LNCaP clone FGC (cell line): ENCODE data around the gene LDLRAD4.

Experiments used
- DNase-seq: peaks from one replicate; pipeline ENCODE4 v3.0.0-alpha.2; 2011; ENCODE audit warnings: low read depth
- H3K4me3 ChIP-seq: 2 replicates; pipeline ENCODE4 v1.5.1; 2011; ENCODE audit warnings: mild to moderate bottlenecking, low read depth, low read length, control low read depth
- TF ChIP-seq, protein P1 (sequence below): IDR thresholded peaks from 2 replicates; pipeline ENCODE4 v1.5.1; 2012; ENCODE audit warnings: mild to moderate bottlenecking; ENCODE audit not compliant: control insufficient read depth, insufficient read depth; ENCODE audit errors: extremely low read depth

Gene LDLRAD4

DNA sequence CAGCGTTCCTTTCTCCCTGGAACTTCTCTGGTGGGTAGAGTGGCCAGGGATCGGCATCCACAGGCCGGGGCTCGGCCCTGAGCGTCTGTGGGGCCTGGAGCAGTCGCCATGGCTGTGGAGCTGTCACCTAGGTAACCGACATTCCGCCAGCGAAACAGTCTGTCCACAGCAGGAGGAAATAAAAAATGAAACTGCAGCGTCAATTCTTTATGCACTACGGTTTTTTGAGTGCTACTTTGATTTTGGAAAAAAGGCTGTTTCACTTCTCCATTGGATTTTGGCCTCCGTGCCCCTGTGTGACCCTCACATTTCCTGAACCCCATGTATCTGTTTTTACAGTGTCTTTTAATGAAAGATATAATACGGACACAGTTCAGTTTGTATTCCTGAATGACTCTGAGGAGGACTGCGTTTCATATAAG, 163.4 kb downstream of the LDLRAD4 start:
- DNase-seq, result no peak
- H3K4me3 ChIP-seq, result no peak overlapping the region
- TF ChIP-seq, protein P1, sequence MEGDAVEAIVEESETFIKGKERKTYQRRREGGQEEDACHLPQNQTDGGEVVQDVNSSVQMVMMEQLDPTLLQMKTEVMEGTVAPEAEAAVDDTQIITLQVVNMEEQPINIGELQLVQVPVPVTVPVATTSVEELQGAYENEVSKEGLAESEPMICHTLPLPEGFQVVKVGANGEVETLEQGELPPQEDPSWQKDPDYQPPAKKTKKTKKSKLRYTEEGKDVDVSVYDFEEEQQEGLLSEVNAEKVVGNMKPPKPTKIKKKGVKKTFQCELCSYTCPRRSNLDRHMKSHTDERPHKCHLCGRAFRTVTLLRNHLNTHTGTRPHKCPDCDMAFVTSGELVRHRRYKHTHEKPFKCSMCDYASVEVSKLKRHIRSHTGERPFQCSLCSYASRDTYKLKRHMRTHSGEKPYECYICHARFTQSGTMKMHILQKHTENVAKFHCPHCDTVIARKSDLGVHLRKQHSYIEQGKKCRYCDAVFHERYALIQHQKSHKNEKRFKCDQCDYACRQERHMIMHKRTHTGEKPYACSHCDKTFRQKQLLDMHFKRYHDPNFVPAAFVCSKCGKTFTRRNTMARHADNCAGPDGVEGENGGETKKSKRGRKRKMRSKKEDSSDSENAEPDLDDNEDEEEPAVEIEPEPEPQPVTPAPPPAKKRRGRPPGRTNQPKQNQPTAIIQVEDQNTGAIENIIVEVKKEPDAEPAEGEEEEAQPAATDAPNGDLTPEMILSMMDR, result no peak

DNA sequence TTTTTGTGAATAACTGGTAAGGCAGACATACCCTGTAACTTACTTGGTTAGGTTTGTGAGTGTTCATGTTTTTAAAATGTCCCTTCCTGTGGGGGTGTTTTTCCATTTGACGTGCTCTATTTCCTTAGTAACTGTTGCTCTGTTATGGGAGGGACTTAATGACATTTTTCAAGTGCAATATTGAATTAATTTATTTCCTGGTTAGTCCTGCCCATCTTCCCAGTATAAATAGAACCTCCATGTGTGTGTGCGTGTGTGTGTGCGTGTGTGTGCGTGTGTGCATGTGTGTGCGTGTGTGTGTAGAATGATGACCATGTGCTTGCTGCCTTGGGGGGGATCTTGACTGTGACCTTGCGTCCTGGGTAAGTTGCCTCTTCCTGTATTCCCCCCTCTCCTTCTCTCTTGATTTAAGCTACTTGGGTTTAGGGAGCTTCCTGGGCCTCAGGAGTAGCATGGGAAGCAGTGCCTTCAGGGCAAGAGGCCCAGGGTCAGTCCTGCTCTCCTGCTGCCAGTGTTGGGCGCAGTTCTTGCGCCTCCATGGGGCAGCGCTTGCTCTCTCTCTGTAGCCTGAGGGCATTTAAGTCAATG, 163.9 kb downstream of the LDLRAD4 start:
- TF ChIP-seq, protein P1, result no peak
- no peak for DNase-seq
- no peak overlapping the region for H3K4me3 ChIP-seq

DNA sequence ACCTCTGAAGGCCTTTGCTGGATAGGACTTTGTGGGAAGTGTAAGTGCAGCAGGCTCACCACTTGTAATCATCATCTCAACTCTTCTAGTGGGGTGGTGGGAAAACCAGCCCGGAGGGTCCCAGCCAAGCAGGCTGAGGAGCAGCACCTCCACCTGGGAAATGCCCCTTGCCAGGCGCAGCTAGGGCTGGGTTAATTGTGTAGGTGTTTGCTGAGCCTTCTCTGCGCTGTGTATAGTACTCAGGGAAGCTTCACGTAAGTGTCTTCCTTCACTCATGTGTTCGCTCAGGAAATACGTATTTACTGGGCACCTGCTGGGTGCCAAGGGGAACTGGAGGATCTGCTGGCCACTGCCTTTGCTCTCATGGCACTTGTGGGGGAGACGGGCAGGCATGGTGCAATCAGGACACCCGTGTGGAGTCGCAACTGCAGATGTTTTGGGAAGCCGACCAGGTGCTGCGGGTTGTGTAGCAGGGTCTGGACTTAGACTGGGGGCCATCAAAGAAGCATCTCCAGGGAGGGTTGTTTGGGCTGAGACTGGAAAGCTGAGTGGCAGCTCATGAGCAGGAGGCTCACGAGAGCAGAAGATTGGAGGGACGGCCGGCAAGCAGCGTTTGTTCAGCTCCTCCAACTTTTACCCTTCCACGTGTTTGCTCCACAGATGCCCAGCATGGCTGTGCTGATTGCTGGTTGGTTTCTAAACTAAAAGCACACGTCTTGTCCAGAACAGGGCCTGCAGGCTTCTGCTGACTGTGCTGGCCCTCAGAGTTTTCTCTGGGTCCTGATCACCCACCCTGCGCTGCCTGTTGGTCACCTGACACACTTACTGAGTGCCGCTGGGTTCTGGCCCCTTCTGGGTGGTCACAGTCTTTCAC, 164.6 kb downstream of the LDLRAD4 start:
- TF ChIP-seq, protein P1, result no peak
- DNase-seq, result no peak
- H3K4me3 ChIP-seq, result no peak overlapping the region

DNA sequence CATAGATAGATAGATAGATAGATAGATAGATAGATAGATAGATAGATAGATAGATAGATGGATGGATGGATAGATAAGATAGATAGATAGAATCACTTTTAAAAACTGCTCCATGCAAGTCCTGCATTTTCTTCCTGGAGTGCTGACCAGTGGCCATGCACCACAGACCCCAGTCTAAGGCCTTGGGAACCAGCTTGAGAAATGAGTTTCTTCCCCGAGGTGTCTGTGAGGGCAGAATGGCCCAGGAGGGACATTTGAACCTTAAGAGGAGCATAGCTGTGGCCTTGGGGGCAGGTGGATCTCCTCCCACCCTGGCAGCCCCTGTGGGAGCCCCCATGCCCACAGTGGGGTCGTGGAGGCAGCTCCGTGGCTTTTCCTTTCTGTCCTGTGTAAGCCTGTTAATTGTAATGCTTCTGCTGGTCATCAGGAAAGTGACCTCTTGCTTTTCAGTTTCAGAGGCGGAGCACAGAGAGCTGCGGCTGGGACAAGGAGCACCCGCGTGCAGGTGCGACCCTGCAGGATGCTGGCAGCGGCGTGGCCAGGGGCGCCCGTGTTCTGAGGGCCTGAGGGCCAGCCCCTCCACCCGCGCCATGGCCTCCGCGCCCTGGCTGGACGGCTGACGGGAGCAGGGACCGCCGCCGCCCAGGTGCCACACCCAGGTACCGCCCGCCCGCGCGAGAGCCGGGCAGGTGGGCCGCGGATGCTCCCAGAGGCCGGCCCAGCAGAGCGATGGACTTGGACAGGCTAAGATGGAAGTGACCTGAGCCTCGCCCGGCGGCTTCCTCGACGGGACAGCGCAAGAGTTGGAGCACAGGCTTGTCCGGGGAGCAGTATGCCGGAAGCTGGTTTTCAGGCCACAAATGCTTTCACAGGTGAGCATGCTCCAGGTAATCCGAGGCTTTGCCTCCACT, 168.6 kb downstream of the LDLRAD4 start:
- TF ChIP-seq, protein P1, result no peak
- no peak overlapping the region for H3K4me3 ChIP-seq
- no peak for DNase-seq

DNA sequence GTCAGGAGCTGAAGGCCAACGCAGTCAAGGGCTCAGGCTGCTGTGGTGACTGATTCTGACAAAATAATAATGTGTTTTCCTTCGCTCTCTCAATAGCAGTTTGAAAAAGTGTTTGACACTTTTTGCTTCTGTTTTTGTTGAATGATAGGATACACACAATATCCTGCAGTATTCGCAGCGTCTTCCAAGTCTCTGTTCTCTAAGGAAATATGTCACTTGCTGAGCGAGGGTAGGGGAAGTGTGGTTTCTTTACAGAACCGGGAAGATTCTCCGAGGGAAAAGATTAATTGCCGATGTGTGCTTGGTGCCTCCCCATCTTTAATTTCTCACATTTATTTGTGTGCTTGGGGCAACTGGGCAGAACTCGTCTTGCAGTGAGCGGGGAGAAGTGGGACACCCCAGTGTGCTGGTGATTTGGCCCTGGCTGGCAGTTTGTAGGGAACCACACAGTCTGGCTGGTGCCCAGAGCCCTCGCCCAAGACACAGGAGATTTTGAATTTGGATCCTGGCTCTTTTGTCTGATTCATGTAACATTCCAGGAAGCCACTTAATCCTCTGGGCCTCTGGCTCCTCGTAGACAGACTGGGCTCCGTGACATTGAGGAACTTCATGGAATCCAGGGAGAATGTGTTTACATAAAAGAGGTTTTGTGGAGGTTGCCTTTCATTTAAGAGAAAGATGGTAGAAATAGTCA, 169.4 kb downstream of the LDLRAD4 start:
- no peak overlapping the region for H3K4me3 ChIP-seq
- no peak for DNase-seq
- TF ChIP-seq, protein P1, result no peak

- no peak overlapping the region for H3K4me3 ChIP-seq
- no peak for DNase-seq
- TF ChIP-seq, protein P1, result no peak
Measured at GRCh38 chr18:13388586-13389490, 170.3 kb downstream of the LDLRAD4 start.
